Gastrocnemius medialis (tissue), 4 donors: ENCODE data around the gene CADM2. TPM values are rescaled to one million over a fixed set of nuclear protein-coding genes. Genes with fewer than 3 reads are reported as not detected.
A peak's percentile ranks its signal among the peaks of the same experiment; 100 is the strongest.

Experiments used
- ATAC-seq, 2 donors: fragments of 150-250 bp; one replicate each; pipeline ENCODE4 v1.9.1; 2016
- DNase-seq, 2 donors: peaks; one replicate each; pipeline ENCODE4 v3.0.0-alpha.2; 2019
- H3K27ac ChIP-seq, 4 donors: fragments of 200-600 bp; sonication (generic); 1 replicate in 1 of 4; 2 replicates in 3 of 4; pipeline ENCODE4 v1.5.1; 2016 to 2018; ENCODE audit warnings: mild to moderate bottlenecking in 2 of 4, moderate library complexity in 1 of 4
- H3K27me3 ChIP-seq, 3 donors: fragments of 200-600 bp; sonication (generic) in 2 of 3; 1 replicate in 1 of 3; 2 replicates in 2 of 3; pipeline versions ENCODE4 v1.5.1 to v1.6.0; 2016 to 2019; ENCODE audit warnings: mild to moderate bottlenecking in 1 of 3, moderate library complexity in 1 of 3
- H3K36me3 ChIP-seq, 2 donors: fragments of 200-600 bp; sonication (generic) in 1 of 2; one replicate each; pipeline ENCODE4 v1.5.1; 2017 to 2018
- H3K4me1 ChIP-seq, 2 donors: fragments of 200-600 bp; sonication (generic) in 1 of 2; one replicate each; pipeline ENCODE4 v1.5.1; 2016 to 2017; ENCODE audit warnings: mild to moderate bottlenecking in 2 of 2
- H3K4me3 ChIP-seq, 4 donors: fragments of 200-600 bp; sonication (generic) in 3 of 4; 1 replicate in 1 of 4; 2 replicates in 3 of 4; pipeline ENCODE4 v1.5.1; 2016 to 2019; ENCODE audit warnings: mild to moderate bottlenecking in 2 of 4
- H3K9me3 ChIP-seq, 3 donors: fragments of 200-600 bp; sonication (generic) in 2 of 3; 1 replicate in 1 of 3; 2 replicates in 2 of 3; pipeline ENCODE4 v1.5.1; 2016 to 2019
- POLR2A ChIP-seq, 2 donors: fragments of 450-650 bp; IDR thresholded peaks; one replicate each; pipeline ENCODE4 v1.6.1; 2017; ENCODE audit warnings: antibody characterized with exemption in 2 of 2, mild to moderate bottlenecking in 2 of 2, moderate library complexity in 2 of 2
- in situ Hi-C, 4 donors: fragments of 200-750 bp; cut with MboI; loops; one replicate each; pipeline versions ENCODE4 v1.15.0 to v1.8.0; 2017; ENCODE audit warnings: low sequenced_read_pairs in 4 of 4
- intact Hi-C: fragments of 100-400 bp; cut with DNase I; formaldehyde crosslinking; loops from one replicate; pipeline ENCODE4 v1.15.1; 2023; ENCODE audit warnings: low total_unique reads
- total RNA-seq, 4 donors: library from RNA; depleted of rRNA; stranded (reverse); fragments of >200 nt; gene quantifications; one replicate each; pipeline versions ENCODE4 v1.1.0 to v1.2.3, GENCODE V29; 2016
- TF ChIP-seq, protein P1 (sequence below), 5 experiments: fragments of 450-650 bp in 3 of 5; fragments of 200-600 bp in 2 of 5; sonication (generic) in 2 of 5; IDR thresholded peaks in 4 of 5; conservative IDR thresholded peaks in 1 of 5; 1 replicate in 4 of 5; 2 replicates in 1 of 5; pipeline ENCODE4 v1.5.1; 2016 to 2019; ENCODE audit warnings: antibody characterized with exemption in 5 of 5, mild to moderate bottlenecking in 3 of 5, moderate library complexity in 3 of 5

CADM2 gene
- total RNA-seq, 4 donors from 2014 or later = 2.7 to 9.0 (median 6.0) TPM

DNA sequence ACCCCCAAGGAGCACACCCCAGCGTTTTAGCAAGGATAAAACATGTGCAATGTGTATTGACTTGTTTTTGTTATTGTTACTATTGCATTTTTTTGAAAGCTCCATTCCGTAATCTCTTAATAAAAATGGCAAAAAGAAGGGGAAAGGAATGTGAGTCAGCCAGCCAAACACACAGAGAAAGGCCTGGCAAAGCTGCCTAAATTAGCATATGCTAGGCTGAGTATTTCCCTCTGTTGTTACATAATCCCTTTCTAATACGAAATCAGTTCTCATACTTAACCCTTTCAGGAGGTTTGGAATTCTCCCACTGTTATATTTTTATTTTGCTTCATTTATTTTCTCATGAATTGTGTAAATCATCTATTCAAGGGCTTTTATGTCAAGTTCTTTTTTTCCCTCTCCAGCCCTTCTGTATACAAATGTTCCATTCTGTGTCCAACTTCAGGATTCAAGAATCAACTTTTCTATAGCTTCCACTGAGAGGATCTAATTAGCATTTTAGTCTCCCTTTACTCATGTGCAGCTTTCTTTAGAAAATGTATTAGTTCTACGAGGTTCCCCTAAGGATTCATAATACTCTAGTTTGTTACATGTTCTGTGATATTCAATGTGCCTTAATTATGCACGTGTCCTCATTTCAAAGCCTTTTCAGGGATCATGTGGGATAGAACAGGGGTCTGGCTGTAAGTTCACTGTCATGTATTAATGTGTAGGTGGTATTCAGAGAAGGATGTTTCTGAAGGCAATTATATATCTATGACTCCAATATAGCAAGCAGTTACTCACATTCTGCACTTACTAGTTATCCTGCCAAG lies 9.2 kb downstream of the CADM2 start:
- TF ChIP-seq POLR2A (IDR thresholded peaks at IDR 0.05) = no peak
- TF ChIP-seq, protein P1, sequence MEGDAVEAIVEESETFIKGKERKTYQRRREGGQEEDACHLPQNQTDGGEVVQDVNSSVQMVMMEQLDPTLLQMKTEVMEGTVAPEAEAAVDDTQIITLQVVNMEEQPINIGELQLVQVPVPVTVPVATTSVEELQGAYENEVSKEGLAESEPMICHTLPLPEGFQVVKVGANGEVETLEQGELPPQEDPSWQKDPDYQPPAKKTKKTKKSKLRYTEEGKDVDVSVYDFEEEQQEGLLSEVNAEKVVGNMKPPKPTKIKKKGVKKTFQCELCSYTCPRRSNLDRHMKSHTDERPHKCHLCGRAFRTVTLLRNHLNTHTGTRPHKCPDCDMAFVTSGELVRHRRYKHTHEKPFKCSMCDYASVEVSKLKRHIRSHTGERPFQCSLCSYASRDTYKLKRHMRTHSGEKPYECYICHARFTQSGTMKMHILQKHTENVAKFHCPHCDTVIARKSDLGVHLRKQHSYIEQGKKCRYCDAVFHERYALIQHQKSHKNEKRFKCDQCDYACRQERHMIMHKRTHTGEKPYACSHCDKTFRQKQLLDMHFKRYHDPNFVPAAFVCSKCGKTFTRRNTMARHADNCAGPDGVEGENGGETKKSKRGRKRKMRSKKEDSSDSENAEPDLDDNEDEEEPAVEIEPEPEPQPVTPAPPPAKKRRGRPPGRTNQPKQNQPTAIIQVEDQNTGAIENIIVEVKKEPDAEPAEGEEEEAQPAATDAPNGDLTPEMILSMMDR (IDR thresholded peaks at IDR 0.05 in 4 of 5, conservative IDR thresholded peaks at IDR 0.05 in 1 of 5) = no peak
- Histone ChIP-seq H3K4me3 (peak overlapping the region; percentile 4 to 48 (median 31)), H3K27me3 (no peaks in the 10 kb centered on the region), H3K27ac (peak overlapping the region in 3 of 4 donors; percentile 65 to 84 (median 78)), H3K4me1 (peaks cover 27 to 28% of the 10 kb centered on the region in 2 donors), H3K9me3 (no peaks in the 10 kb centered on the region), H3K36me3 (no peaks in the 10 kb centered on the region)
- ATAC-seq (peak; percentile 45 to 60), DNase-seq (no peak)
- in situ Hi-C loops = no loop called here
- intact Hi-C loops = no loop called here

DNA sequence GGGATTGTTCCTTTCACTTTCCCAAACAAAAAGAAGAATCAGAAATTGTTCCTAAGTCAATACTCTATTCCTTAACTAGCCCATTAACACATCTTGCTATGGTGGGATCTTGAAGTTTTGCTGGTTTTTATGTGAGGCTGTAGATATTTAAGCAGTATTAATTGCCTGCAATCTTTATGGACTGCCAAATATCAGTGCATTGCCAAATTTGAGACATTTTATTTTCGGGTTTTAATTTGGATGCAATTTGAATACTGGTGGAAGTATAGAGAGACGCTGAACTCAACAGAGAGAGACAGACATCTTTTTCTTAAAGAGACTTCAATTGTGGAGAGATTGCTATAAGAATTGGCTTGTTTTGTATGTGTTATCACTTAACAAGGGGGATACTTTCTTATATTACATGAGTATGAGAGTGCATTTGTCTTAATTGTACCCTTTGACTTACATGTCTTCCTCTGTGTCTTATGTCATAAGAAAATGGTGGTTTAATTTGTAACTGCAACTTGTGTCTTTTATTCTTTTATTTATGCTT lies 10.0 kb downstream of the CADM2 start:
- in situ Hi-C loops = no loop called here
- DNase-seq (no peak), ATAC-seq (no peak)
- Histone ChIP-seq H3K27me3 (no peaks in the 10 kb centered on the region), H3K4me1 (peaks cover 20 to 23% of the 10 kb centered on the region in 2 donors), H3K9me3 (no peaks in the 10 kb centered on the region), H3K36me3 (no peaks in the 10 kb centered on the region), H3K27ac (peak overlapping the region in 3 of 4 donors; percentile 65 to 84 (median 78)), H3K4me3 (peak overlapping the region; percentile 4 to 48 (median 31))
- TF ChIP-seq, protein P1 (IDR thresholded peaks at IDR 0.05 in 4 of 5, conservative IDR thresholded peaks at IDR 0.05 in 1 of 5) = peak in 1 of 5 experiments; percentile 11
- no peak for TF ChIP-seq POLR2A (IDR thresholded peaks at IDR 0.05)
- intact Hi-C loops = no loop called here

DNA sequence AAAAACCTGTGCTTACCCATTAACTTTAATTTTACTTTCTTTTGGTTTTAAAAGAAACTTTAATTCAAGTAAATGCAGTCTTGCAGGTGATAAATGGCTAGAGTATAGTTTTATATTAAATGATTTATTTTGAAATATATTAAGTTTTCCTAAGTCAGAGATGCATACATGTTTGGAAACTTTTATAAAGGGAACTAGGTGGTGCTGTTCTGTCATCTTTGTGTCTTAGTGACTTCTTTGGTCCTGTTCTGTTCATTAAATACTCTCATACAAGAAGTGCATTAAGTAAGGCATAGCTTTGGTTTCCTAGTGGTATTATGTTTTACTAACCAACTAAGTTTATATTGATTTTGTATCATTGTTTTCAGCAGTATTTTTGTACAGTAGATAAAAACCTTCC lies 15.6 kb downstream of the CADM2 start:
- ATAC-seq = peak in 1 of 2 donors; percentile 56
- Histone ChIP-seq H3K9me3 (no peaks in the 10 kb centered on the region), H3K27me3 (no peaks in the 10 kb centered on the region), H3K4me3 (no peak overlapping the region), H3K36me3 (no peaks in the 10 kb centered on the region), H3K4me1 (peaks cover 0 to 11% of the 10 kb centered on the region in 2 donors), H3K27ac (no peak overlapping the region)
- DNase-seq = no peak
- intact Hi-C loops (no loop called here), in situ Hi-C loops (loop anchor here in 1 of 4 donors (10.0 kb wide), 1 partner anchor 600 kb away; no protein-coding TSS in a partner anchor)
- TF ChIP-seq, protein P1 (IDR thresholded peaks at IDR 0.05 in 4 of 5, conservative IDR thresholded peaks at IDR 0.05 in 1 of 5) = peak in 2 of 5 experiments; percentile 11 to 33
- TF ChIP-seq POLR2A (IDR thresholded peaks at IDR 0.05) = no peak

DNA sequence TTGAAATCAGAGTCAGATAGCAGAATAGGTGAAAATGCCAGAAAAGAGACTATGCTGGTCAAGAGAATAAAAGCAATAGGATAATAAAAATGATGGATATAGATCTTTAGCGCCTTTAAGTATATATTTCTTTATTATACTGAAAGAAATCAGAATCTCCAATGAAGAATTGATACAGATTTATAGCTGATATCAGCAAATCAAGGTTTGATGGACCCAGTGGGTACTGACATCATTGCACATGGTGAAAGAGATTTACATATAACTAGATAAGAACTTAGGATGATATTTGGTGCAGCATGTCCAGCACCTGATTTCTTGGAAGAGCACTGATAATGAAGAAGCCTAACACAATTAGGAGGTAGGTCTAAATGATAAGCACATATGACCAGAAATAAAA lies 18.2 kb downstream of the CADM2 start:
- in situ Hi-C loops = loop anchor here in 1 of 4 donors (10.0 kb wide), 1 partner anchor 598 kb away; no protein-coding TSS in a partner anchor
- H3K27me3 ChIP-seq = no peaks in the 10 kb centered on the region
- H3K9me3 ChIP-seq = no peaks in the 10 kb centered on the region
- no peak overlapping the region for H3K27ac ChIP-seq
- H3K4me3 ChIP-seq = no peak overlapping the region
- intact Hi-C loops = loop anchor here (5.0 kb wide), 1 partner anchor 385 kb away; no protein-coding TSS in a partner anchor
- TF ChIP-seq, protein P1 (IDR thresholded peaks at IDR 0.05 in 4 of 5, conservative IDR thresholded peaks at IDR 0.05 in 1 of 5) = no peak
- TF ChIP-seq POLR2A (IDR thresholded peaks at IDR 0.05) = no peak
- no peak for ATAC-seq
- no peaks in the 10 kb centered on the region for H3K36me3 ChIP-seq
- H3K4me1 ChIP-seq = peaks cover 0 to 14% of the 10 kb centered on the region in 2 donors
- no peak for DNase-seq
